ENCODE measurements around the gene SLC26A1.
"Not testable (repeated sequence)": the region's sequence is repeated elsewhere in the genome, so short reads cannot be mapped to it uniquely, and the experiment has no call there.

SLC26A1 gene

DNA sequence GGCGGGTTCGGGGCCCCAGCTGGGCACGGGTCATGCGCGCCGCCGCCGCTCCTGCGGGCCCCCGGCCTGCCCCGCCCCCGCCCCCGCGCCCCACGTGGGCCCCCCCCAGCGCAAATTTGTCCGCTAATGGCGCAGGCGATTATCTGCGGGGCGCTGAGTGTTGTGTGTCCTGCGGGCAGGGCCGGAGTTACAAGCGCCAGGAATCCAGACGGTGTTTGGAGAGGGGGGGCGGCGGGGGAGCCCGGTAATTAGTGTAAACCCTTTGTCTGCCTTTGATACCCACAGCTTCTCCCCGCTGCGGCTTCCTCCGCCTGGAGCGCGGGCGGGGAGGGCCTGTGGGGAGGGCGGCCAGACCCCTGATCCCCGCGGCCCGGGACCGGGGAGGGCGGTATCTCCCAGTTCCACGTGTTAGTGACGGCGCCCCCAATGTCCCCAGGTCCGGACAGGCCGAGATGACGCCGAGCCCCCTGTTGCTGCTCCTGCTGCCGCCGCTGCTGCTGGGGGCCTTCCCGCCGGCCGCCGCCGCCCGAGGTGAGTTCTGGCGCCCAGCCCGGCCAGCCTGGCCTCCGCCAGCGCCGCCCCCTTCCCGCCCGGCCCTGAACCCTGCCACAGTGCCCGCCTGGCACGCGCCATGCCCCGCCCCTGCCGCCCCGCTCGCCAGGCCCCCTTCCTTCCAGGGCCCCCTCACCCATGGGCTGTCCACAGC, 19.0 kb upstream of the SLC26A1 start:
- DNase-seq, result peak; percentile 41

DNA sequence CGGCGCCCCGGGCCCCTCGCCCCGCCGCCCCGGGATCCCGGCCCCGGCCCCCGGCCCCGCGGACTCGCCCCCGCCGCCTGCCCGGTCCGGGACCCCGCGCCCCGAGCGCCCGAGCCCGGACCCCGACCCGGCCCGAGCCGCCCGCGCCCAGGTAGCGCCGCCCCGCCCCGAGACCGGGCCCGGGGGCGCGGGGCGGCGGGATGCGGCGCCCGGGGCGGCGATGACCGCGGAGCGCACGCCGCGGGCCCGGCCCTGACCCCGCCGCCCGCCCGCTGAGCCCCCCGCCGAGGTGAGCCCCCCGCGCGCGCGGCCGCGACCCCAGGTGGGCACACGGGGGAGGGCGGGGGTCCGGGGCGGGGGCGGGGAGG, 18.4 kb upstream of the SLC26A1 start:
- DNase-seq, result no peak

DNA sequence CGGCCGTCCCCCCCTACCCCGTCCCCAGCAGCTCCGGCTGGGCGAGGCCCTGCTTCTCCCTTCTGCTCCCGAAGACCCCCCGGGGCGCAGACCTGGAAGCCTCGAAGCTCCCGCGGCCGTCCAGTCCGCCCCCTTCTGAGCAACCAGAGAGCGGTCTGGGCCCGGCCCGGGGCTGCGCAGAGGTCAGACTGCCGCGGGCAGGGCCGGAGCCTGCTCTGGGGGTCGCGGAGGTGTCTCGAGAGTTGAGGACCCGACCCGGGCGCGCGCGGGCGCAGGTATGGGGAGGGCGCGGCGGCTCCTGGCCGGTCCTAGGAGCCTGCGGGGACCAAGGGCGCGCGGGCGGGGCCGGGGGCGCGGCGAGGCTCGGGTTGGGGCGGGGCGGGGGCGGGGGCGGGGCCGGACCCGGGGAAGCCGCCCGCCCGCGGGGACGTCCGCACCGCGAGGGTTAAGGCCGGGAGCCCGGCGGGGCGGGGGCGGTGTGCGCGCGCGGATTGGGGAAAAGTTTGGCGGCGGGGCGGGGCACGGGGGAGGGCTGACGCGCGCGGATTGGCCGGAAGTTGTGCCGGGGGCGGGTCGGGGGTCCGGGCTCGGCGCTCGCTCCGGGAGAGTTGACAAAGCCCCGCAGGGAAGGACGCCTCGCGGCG, 17.9 kb upstream of the SLC26A1 start, which contains the start of gene FGFRL1:
FGFRL1 (plus strand) TSS at position 605 of the 644 bp plus-strand sequence. CDS start 860 bp downstream, outside the sequence.
- DNase-seq, result peak; percentile 93

DNA sequence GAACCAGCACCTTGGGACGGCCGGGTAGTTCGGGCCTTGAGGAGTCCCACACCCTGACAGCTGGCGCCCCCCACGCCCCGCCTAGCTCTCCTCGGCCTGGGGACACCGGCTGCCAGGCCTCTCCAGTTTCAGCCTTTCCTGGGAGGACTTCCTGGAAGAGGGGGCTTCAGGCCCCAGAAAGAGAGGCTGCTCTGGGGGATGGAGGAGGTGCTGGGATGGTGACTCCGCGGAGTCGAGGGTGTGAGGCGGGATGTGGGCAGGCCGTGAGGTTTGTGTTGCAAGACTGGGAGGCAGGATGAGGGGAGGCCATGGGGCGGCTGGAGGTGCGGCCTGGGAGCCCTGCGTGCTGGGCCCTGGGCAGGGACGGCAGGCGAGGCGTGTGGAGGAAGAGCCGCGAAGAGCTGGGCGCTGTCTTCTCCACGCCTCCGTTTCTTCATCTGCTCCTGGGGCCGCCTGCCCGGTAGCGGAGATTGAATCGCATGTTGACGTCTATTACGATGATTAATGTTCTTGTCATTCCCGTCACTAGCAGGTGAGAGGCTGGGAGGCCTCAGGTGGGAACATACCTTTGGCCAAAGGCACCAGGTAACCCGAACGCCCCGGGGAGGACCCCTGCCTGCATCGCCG, 17.3 kb upstream of the SLC26A1 start:
- peak; percentile 55 for DNase-seq

DNA sequence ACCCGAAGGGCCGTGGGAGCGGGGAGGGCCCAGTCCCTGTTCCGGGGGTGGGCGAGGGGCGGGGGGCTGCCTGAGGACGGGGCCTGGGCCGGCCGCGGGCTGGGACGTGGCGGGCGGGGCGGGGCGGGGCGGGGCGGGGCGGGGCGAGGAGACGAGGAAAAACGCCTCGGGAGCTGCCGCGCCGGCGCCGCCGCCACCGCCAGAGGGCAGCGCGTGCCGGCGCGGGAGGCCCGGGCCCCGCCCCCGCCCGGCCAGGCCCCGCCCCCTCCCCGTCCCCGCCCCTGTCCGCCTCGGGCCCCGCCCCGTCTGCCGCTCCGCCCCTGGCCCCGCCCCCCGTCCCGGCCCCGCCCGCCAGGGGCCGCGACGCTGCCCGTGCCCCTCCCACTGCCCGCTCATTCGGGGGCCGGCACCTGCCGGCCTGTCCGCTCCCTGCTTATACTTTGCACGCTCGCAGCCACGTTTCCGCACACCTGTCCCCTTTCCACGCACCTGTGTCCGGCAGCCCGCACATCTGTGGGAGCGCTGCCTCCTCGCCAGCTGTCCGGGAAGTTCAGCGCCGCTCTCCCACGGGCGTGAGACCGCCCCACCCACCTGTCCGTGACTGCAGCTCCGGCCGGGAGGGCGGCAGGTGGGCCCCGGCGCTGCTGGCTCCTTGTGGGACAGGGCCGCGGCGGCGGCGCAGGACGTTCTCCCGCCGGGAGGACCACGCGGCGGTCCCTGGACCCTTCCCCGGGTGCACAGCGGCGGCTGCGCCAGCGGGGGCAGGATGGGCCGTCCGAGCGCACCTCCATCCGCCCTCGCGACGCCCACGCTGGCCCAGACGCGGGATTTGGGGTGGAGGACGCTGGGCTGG, 16.6 kb upstream of the SLC26A1 start:
- DNase-seq, result peak; percentile 79

DNA sequence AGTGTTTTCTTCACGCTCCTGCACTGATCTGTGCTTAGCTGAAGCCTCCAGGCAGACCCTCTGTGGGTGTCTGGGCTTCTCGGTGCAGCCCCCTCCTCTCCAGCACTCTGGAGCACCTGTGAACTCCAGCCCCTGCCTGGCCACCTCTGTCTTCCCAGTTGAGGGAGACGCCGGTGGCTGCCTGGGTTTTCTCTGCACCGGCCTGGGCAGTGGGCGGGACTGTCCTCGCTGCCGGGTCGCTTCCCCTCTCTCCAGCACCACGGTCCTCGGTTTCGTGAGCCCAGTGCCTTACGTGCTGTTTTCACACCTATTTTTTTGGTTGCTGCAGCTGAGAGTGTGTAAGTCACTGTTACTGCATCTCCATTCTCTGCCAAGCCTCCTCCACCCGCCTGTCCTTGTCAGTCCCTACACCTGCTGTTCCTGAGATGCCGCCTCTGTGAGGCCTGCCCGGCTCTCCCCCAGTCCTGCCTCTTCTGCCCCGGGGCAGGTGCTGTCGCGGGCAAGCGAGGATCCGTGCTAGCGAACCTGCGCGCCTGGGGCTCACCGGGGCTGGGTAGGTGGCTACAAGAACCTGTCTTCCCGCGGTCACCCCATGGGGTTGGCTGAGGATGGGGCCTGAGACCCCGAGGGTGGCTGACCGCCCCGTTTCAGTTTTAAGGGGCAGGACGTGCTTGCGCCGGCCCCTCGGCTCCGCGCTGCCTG, 15.8 kb upstream of the SLC26A1 start:
- DNase-seq, result no peak

DNA sequence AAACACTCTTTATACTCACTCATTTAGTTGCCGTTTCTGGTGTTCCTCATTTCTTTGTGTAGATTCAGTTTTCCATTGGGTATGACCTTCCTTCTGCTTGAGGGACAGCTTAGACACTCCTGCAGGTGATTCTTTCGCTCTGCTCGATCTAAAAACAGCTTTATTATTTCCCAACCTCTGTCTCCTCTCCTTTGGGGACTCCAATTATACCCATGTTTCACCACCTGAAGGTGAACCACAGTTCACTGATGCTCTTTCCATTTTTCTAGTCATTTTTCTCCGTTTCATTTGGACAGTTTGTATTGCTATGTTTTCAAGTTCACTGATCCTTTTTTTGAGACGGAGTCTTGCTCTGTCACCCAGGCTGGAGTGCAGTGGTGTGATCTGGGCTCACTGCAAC, 13.7 kb upstream of the SLC26A1 start:
- DNase-seq, result no peak

DNA sequence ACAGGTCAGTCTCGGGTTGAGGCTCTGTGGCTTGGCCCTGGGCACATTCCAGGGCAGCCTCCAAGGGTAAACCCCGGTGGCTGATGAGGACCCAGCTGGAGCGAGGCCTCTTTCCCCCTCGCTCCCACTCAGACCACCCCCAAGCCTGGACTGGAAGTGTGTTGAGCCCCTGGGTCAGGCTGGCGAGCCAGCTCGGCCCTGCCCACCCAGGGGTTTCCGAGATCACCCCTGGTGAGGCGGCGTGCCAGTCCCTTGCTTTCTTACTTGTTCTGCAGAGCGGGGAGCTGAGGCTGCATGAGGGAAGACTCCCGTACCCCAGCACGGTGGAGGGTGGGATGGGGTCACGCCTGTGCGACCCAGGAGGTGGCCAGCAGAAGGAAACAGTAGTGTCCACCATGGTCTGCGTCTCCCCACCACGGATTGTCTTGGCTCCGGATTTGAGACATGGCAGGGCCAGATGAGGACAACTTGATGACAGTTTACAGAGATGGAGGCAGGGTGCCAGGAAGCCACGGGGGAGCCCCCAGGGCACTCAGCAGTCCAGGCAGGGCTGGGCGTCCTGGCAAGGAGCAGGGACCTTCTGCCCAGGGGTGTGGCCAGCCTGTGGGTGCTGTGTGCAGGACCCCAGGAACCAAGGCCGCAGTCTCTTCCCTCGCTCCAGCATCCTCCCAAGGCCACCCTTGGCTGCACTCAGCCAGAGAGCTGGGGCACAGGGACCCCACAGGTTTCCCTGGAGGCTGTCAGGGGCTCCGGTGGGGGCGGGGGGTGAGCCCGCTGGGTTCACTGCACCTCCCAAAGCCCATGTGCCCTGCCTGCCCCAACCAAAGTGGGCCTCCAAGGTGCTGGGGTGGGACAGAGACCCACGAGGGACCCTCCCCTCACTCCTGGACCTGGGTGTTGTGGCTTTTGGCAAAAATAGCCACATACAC, 11.6 kb upstream of the SLC26A1 start:
- DNase-seq, result no peak

DNA sequence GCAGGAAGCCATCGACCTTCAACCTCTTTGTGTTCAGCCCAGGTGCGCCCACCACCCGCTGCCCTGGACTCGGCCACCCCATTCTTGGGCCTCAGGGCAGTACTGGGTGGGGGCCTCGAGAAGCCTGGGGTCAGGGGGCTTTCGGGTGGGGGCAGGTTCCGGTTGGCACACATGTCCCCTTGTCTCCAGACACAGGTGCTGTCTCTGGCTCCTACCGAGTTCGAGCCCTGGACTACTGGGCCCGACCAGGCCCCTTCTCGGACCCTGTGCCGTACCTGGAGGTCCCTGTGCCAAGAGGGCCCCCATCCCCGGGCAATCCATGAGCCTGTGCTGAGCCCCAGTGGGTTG, 10.8 kb upstream of the SLC26A1 start:
- DNase-seq, result no peak

DNA sequence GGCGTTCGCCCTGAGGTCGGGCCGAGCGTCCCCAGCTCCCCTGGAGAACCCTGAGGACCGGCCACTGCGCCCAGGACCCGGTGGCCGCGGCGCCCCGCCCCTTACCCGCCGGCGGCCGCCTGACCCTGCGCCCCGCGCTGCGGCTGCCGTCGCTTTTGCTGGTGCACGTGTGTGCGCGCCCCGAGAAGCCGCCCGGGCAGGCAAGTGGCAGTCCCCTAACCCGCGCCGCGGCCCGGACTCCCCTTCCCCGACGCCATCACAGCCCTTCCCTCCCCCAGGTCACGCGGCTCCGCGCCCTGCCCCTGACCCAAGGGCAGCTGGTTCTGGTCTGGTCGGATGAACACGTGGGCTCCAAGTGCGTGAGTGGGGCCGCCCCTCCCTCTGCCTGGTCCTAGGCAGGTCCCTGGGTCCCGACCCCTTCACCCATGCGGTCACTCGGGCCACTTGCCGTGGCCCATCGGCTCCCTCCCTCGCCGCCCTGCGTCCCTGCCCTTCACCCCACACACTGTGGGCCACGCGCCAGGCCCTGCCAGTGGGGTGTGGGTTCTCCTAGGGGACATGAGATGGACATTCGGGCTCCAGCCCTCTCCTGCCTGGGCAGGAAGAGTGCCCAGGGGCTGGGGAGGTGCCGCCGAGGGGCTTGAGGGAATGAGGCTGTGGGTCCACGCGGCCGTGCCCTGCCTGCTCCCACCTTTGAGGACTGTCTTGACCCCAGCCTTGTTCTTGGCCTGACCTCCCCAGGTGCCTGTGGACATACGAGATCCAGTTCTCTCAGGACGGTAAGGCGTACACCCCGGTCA, 10.3 kb upstream of the SLC26A1 start:
- no peak for DNase-seq

DNA sequence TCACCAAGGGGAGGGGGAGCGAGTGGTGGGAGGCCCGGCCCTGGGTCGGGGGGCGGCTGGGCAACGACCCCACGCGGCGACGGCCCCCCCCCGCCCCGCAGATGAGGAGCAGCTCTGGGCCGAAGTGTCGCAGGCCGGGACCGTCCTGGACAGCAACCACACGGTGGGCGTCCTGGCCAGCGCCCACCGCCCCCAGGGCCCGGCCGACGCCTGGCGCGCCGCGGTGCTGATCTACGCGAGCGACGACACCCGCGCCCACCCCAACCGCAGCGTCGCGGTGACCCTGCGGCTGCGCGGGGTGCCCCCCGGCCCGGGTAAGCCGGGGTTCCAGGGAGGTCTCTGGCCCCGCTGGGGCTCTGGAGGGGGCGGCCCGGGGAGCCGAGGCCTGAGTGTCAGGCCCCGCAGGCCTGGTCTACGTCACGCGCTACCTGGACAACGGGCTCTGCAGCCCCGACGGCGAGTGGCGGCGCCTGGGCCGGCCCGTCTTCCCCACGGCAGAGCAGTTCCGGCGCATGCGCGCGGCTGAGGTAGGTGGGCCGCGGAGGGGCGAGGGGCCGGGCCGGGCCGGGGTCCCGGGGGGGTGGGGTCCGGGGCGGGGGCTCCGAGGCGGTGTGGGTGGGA, 9.5 kb upstream of the SLC26A1 start:
- no peak for DNase-seq

DNA sequence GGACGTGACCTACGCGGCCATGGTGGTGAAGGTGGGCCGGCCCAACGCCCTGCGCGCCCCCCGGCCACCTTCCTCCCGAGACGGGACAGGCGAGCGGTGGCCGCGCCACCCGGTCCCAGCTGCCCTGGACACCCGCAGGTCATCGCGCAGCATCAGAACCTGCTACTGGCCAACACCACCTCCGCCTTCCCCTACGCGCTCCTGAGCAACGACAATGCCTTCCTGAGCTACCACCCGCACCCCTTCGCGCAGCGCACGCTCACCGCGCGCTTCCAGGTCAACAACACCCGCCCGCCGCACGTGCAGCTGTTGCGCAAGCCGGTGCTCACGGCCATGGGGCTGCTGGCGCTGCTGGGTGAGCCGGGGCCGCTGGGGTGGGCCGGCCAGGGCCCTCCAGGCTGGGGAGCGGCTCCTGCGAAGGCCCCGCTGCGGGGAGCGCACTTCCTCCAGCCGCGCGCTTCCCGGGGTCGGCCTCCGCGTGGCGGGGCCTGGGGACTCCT, 9.0 kb upstream of the SLC26A1 start:
- DNase-seq, result no peak

DNA sequence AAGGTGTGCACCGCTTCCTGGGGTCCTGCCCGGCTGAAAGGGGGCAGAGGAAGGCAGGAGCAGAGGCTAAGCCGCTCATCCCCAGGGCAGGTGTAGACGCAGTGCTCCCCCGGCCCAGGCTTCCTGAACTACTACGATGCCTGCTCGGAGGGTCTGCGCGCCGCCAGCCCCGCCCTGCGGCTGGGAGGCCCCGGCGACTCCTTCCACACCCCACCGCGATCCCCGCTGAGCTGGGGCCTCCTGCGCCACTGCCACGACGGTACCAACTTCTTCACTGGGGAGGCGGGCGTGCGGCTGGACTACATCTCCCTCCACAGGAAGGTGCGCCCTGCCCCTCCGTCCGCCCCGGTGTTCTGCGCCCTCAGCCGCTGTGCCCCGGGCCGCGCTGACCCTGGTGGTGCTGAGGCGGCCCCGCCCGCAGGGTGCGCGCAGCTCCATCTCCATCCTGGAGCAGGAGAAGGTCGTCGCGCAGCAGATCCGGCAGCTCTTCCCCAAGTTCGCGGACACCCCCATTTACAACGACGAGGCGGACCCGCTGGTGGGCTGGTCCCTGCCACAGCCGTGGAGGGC, 8.4 kb upstream of the SLC26A1 start:
- no peak for DNase-seq

DNA sequence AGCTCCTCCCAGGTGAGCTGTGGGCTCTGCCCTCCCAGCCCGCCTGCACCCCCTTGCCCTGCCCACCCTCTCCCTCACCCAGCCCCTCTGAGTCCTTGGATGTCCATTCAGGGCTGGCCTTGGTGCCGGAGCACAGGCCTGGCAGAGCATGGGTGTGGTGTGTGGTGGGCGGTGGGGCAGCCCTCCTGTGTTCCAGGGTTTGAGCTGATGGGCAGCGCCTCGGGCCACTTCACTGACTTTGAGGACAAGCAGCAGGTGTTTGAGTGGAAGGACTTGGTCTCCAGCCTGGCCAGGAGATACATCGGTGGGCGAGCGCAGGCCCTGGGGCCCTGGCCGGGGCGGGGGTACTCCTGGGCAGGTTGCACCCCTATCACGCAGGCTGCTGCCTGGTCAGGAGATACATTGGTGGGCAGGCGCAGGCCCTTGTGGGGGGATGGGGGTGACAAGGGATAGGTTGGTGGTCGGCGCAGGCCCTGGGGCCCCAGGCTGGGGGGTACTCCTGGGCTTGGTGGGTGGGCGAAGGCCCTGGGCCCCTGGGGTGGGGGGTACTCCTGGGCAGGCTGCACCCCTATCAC, 7.6 kb upstream of the SLC26A1 start:
- DNase-seq, result no peak

DNA sequence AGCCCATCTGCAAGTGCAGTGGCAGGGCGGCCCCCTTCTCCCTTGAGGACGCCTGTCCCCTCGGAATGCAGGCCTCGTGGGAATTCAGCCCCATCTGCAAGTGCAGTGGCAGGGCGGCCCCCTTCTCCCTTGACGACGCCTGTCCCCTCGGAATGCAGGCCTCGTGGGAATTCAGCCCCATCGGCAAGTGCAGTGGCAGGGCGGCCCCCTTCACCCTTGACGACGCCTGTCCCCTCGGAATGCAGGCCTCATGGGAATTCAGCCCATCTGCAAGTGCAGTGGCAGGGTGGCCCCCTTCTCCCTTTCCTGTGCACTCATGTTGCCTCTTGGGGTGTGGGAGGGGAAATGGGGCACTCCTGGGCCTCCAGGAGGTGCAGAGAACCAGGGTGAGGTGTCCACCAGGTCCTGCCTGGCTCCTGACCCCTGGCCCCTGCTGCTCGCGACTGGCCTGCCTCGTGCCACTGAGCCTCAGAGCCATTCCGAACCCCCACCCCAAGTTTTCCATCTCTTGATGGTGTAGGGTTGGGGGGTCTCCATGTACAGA, 6.8 kb upstream of the SLC26A1 start:
- DNase-seq, result no peak

DNA sequence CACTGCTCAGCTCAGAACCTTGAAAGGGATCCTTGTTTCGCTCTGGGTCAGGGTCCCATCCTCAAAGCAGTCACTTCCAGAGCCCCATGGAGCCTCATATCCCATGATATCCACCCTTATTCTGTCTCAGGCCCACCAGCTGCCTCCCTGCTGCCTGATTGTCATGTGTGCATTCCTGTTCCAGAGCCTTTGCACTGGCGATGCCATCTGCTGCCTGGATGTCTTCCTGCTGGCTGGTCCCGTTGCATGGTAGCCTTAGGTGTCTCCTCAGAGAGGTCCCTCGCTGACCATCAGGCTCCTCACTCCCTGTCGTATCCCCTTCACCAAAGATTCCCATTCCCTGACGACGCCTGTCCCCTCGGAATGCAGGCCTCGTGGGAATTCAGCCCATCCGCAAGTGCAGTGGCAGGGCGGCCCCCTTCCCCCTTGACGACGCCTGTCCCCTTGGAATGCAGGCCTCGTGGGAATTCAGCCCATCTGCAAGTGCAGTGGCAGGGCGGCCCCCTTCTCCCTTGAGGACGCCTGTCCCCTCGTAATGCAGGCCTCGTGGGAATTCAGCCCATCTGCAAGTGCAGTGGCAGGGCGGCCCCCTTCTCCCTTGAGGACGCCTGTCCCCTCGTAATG, 6.1 kb upstream of the SLC26A1 start:
- DNase-seq, result not testable (repeated sequence)

DNA sequence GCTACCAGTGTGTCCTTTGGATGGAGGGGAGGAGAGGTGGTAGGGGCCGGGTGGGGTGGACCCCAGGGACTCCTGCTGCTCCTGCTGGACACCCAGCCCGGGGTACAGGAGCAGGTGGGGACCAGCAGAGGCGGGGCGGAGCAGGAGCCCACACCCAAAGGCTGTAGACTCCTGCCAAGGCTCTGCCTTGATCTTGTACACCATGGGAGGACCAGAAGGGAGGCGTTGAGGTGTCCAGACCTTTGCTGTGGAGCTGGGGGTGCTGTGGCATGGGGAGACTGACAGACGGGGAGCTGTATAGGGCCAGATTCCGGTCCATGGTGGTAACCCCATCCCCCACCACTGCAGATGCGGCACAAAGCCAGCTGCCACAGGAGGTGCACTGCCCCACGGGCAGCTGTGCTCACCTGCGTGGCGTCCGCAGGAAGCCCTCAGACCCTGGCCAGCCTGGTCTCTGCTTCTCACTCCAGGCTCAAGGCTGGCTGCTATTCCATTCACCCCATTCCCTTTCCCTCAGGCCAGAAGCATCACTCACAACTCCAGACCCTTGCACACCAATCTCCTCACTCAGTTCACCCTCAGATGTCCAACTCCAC, 5.0 kb upstream of the SLC26A1 start:
- DNase-seq, result no peak
